Urothelium cell line (cell line): ENCODE results near the gene MOCS2.
"Not testable (repeated sequence)": the region's sequence is repeated elsewhere in the genome, so short reads cannot be mapped to it uniquely, and the experiment has no call there.

Experiments
- DNase-seq: peaks from one replicate; pipeline ENCODE4 v3.0.0; 2011; ENCODE audit warnings: low spot score, mixed read lengths
- FAIRE-seq: peaks from 2 replicates; lab custom pipeline; 2011; peaks lifted over from hg19 to GRCh38; lab: Jason Lieb, UNC

The MOCS2 gene

DNA sequence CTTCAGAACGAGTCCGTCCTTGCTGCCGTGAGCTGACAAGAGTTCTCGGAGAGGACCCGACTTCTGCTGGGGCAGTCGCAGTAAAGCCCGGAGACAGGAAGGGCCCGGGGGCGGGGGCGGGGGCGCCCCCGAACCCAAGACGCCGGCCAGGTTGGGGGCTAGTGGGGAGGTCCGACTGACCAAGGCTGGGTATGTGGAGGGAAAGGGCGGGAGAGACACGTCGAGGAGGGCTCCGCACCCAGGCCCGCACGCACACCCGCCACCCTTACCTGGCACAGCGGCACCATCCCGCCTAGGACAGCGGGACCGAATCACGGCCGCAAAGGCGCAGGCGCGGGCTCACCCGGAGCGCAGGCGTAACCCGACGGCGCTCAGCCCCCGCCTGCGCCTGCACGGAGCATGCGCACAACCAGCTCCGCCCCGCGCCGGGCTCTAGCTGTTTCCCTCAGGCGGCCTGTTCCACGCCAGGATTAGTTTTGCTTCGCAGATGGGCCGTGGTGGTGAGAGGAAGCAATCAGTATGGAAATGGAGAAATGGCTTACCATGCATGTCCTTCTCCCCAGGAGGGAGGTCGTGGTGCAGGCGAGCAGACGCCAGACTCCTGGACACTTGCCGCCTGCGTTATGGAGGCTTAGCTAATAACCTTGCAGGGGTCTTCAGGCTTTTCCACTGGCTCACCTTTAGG lies at the start of gene MOCS2:
Gene MOCS2, minus strand, starts transcription at position 315 of the 685 bp plus-strand sequence. CDS start 2,583 bp downstream, outside the sequence.
- peak; percentile 96 for FAIRE-seq

GRCh38 chr5:53151713-53152458 lies 42.3 kb upstream of the MOCS2 start:
- peak; percentile 32 for FAIRE-seq

More for the DNA sequence above, at the start of gene MOCS2:
- peak; percentile 99 for DNase-seq

GRCh38 chr5:53133020-53133419 lies 23.5 kb upstream of the MOCS2 start:
- no peak for DNase-seq
- no peak for FAIRE-seq

More at GRCh38 chr5:53151713-53152458, 42.3 kb upstream of the MOCS2 start:
- DNase-seq = peak; percentile 47

DNA sequence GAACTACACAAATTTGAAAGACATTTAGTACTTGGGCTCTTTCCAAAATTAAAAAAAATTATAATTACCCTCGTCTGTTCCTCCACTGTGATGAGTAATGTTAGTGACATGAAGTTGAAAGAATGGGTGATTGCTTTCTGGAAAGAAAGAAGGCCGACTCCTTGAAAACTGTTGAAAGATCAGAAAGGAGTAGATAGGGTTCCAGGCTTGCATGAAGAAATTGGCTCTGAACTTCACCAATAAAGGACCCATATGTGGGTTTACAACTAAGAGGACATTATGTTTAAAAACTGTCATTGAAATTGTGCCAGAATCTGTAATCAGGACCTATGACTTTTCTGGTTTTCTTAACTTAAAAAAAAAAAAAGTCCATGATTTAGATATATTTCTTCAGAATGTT lies 20.7 kb upstream of the MOCS2 start:
- DNase-seq = no peak
- FAIRE-seq = no peak

DNA sequence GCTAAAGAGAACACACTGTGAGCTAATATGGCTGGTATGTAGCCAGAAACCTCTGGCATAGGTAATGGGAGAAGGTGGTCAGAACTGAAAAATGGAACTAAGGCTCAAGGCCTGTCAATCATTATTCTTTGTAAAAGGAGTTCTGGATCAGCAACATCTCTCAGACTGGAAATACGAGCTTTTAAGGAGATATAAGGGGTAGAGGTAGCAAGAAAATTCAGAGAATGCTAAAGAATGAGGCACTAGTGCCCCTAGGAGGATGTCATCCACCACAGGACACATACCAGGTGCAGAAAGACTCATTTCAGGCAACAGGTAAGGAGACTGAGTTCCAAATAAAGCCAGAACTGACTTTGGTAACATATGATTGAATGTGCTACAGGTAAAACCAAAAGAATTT lies 18.9 kb upstream of the MOCS2 start:
- FAIRE-seq (no peak), DNase-seq (no peak)

- FAIRE-seq (no peak), DNase-seq (no peak)
Measured at GRCh38 chr5:53127107-53127506, 17.6 kb upstream of the MOCS2 start.

GRCh38 chr5:53126521-53126920 lies 17.0 kb upstream of the MOCS2 start:
- FAIRE-seq (no peak), DNase-seq (peak; percentile 62)

- FAIRE-seq = no peak
Measured at GRCh38 chr5:53123702-53124101, 14.1 kb upstream of the MOCS2 start.

DNA sequence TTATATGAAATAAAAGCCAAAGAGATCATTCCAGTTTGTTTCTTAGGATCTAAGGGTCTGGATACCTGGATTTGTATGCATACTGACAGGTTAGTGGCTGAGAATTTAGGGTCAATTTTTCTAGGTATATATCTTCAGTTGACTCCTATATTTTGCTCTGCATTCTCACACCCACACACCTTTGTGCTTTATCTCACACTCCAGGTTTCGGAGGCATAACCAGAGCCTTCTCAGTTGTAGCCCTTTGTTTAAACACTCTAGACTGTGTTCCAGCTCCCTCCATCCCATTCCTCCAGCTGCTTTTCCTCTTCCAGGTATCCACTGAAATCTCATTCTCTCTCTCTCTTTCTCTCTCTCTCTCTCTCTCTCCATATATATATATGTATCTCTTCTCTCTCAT lies 10.6 kb upstream of the MOCS2 start:
- no peak for FAIRE-seq

More at GRCh38 chr5:53123702-53124101, 14.1 kb upstream of the MOCS2 start:
- DNase-seq = no peak

GRCh38 chr5:53118879-53119278 lies 9.3 kb upstream of the MOCS2 start:
- no peak for FAIRE-seq

More for the DNA sequence above, 10.6 kb upstream of the MOCS2 start:
- no peak for DNase-seq

GRCh38 chr5:53116597-53116996 lies 7.0 kb upstream of the MOCS2 start:
- FAIRE-seq (no peak), DNase-seq (no peak)

More at GRCh38 chr5:53118879-53119278, 9.3 kb upstream of the MOCS2 start:
- no peak for DNase-seq

GRCh38 chr5:53114988-53115387 lies 5.4 kb upstream of the MOCS2 start:
- FAIRE-seq = no peak
- DNase-seq = no peak

DNA sequence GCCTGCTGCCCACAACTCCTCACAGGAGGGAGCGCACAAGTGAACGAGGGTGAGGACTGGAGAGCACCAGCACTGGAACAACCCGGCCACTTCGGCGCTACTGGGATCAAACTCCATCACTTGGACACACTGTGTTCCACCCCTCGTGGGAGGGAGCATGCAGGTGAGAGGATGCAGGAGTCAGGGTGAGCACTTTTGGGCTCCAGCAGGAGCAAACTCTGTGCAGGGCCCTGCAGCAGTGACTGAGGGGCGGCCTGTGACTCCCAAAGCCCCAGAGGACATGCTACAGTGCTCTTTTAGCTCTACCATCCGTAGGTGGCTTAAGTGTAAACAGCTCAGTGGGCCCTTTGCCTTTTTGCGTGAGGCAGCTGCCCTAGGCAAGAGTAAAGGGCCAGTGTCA lies 4.4 kb upstream of the MOCS2 start:
- DNase-seq = no peak
- FAIRE-seq = no peak

DNA sequence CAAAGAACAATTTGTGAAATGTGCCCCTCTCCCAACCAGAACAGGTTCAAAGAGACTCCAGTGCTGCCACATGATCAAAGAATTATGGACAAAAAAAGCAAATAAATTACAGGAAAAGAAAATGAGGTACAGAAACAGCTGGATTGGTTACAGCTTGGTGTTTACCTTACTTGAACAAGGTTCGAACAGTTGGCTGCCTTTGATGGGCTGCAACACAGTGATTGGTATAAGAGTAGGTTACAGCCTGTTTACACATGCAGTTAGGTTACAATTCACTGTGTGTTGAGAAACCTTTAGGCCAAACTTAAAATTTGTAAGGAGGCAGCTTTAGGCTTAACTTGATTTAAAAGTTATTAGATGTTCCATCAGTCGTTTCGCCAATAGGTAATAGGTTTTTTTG lies 3.4 kb upstream of the MOCS2 start:
- no peak for DNase-seq
- FAIRE-seq = no peak

DNA sequence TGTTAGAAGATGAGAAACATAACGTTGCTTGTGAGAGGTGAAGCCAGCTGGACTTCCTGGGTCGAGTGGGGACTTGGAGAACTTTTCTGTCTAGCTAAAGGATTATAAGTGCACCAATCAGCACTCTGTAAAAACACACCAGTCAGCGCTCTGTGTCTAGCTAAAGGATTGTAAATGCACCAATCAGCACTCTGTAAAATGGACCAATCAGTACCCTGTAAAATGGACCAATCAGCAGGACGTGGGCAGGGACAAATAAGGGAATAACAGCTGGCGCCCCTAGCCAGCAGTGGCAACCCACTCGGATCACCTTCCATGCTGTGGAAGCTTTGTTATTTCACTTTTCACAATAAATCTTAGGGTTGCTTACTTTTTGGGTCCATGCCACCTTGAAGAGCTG lies 2.8 kb upstream of the MOCS2 start:
- not testable (repeated sequence) for FAIRE-seq, DNase-seq

GRCh38 chr5:53111139-53111538 lies 1.6 kb upstream of the MOCS2 start:
- FAIRE-seq = no peak

GRCh38 chr5:53110156-53110555 lies 599 bp upstream of the MOCS2 start:
- FAIRE-seq = no peak
- no peak for DNase-seq

More at GRCh38 chr5:53111139-53111538, 1.6 kb upstream of the MOCS2 start:
- no peak for DNase-seq

GRCh38 chr5:53109056-53109442 lies 508 bp downstream of the MOCS2 start:
- FAIRE-seq = no peak
- no peak for DNase-seq

- DNase-seq (no peak), FAIRE-seq (no peak)
Measured at GRCh38 chr5:53105611-53106300, 3.8 kb downstream of the MOCS2 start.

DNA sequence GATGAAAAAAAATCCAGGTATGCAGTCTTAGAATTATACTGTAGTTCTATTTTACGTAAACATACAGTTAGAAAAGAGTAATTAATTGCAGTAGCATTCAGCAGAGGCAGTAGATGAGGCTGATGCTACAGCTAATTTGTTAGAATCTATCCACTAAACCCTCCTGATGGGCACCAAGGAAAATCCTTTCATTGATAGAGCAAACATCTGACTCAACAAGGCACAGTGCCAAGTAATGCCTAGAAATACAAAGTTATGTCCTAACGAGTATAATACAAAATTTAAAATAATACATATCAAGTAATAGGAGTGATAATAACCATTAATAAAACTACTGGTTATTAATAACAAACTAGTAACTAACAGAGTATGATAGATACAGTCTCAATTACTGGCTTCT lies 9.0 kb downstream of the MOCS2 start:
- FAIRE-seq (no peak), DNase-seq (no peak)

DNA sequence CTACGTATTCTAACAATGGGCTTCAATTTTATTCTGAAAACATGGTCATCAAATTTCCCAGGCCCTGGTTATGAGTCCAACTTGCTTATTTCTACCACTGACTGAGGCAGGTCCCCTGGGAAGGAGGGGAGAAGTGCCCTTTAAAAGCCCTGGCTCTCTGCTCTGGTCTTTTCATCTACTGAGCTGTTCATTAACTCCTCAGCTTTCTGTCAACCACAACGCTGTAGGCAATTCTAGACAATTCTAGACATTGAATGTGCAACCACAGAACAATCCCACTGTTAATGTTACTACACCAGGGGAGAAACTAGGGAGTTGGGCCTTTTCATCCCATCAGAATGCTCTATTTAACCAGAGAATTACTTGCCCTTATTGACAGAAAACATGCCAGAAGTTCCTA lies 10.0 kb downstream of the MOCS2 start:
- FAIRE-seq = no peak

More for the DNA sequence above, 10.0 kb downstream of the MOCS2 start:
- no peak for DNase-seq
